GM20000 (cell line): ENCODE results near the gene ZBTB2.

Source experiments
- DNase-seq: peaks from one replicate; pipeline ENCODE4 v3.0.0; 2012; ENCODE audit warnings: low spot score
- CTCF ChIP-seq: IDR thresholded peaks from 2 replicates; pipeline ENCODE4 v1.5.1; 2012; ENCODE audit warnings: mild to moderate bottlenecking, control low read depth; ENCODE audit errors: extremely low read depth, missing control alignments

Gene ZBTB2

GRCh38 chr6:151340219-151340978, 51.0 kb downstream of the ZBTB2 start:
- no peak for DNase-seq
- TF ChIP-seq CTCF, result no peak

GRCh38 chr6:151339369-151339768, 52.0 kb downstream of the ZBTB2 start:
- no peak for TF ChIP-seq CTCF
- no peak for DNase-seq

DNA sequence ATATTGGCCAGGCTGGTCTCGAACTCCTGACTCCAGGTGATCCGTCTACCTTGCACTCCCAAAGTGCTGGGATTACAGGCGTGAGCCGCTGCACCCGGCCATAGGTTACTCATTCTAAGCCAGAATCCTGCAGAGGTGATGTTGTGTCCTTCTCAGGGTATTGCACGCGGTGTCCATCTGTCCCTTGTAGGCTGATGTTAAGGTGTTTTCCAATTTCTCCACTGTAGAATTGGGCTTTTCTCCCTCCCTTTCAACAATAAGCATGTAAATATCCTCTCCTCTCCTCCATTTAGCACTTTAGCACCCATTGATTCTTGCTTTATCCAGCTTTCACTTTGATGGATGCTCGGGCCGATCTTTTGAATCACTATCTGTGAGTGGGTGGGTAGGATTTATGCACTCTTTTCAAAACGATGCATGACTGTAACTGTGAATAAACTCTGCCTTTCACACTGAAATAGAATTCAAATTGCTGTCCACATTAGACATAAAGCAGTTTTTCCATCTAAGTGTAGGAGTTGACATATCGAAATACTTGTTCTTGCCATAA, 52.6 kb downstream of the ZBTB2 start:
- TF ChIP-seq CTCF, result no peak
- DNase-seq, result no peak

GRCh38 chr6:151335930-151336329, 55.4 kb downstream of the ZBTB2 start:
- TF ChIP-seq CTCF, result no peak
- no peak for DNase-seq

- TF ChIP-seq CTCF, result no peak
- DNase-seq, result no peak
Measured at GRCh38 chr6:151330130-151330696, 61.1 kb downstream of the ZBTB2 start.

DNA sequence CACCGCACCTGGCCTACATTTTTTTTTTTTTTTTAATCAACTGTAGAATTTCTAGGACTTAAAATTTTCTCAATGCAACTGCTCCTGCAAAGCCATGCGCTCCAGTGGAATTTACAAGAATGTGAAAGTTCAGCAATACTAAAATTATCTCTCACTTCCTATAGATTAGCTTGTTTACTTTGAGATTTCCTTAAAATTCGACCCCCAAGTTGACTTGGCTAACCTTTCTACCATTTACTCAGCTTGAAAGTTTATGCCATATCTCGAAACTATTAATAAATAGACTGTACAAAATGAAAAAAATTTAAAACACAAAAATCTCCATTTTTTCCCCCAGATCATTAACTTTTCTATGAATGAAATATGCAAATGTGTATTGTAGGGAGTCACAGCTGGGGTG, 64.3 kb downstream of the ZBTB2 start:
- no peak for TF ChIP-seq CTCF
- DNase-seq, result no peak

GRCh38 chr6:151326116-151326825, 65.1 kb downstream of the ZBTB2 start:
- DNase-seq, result no peak
- TF ChIP-seq CTCF, result no peak
